ENCODE results near the gene TAOK1. TPM values are rescaled to one million over a fixed set of nuclear protein-coding genes. Genes with fewer than 3 reads are reported as not detected.

TAOK1 gene
- total and polyA plus RNA-seq, 2 of the 13 experiments (the other 11 are each of a cell fraction or from before 2014, with no cell fraction given), result 14.1 to 23.0 TPM

GRCh38 chr17:29510953-29511352 is 120.8 kb downstream of the TAOK1 start:
- H3K36me3 ChIP-seq (replicated peaks in 1 of 2; ENCODE audit: control insufficient read depth in 1 of 2, insufficient read depth in 2 of 2, low read length in 2 of 2), result peaks cover 3 to 61% of the 10 kb centered on the region in 2 experiments; a peak in 4 of 5 replicates

DNA sequence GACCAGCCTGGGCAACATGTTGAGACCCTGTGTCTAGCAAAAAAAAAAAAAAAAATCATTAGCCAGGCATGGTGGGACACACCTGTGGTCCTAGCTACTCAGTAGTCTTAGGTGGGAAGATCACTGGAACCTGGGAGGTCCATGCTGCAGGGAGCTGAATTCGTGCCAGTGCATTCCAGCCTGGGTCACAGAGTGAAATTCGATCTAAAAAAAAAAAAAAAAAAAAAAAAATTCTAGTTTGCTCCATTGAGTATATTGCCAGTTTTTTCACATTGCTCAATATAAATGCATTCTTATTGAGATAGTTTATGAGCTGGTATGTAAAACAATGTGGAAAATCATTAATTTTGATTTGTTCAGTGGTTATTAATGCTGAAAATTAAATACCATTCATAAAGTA is 124.6 kb downstream of the TAOK1 start:
- no peak overlapping the region for H3K9ac ChIP-seq (ENCODE audit: insufficient read depth, low read depth, low read length)
- no peak overlapping the region for H2AFZ ChIP-seq (ENCODE audit: low read length)
- no peaks in the 10 kb centered on the region for H3K4me1 ChIP-seq (ENCODE audit: insufficient read depth, low read length)
- no peaks in the 10 kb centered on the region for H3K27me3 ChIP-seq (ENCODE audit: control insufficient read depth in 1 of 2, insufficient read depth in 2 of 2, low read length in 2 of 2)
- in situ Hi-C loops (cut with HindIII; ENCODE audit: extremely low pct_ligation_motif_present, low pct_unique_long_range_greater_than_20kb), result no loop called here
- no peak for DNase-seq (ENCODE audit: low spot score)
- WGBS (ENCODE audit: low lambda C conversion rate), result 89% methylated on average over 2 of the region's 2 CpGs
- FAIRE-seq, result no peak
- H4K20me1 ChIP-seq (ENCODE audit: insufficient read depth, low read length), result no peaks in the 10 kb centered on the region
- TF ChIP-seq ZNF780A (CRISPR knock-in tag; IDR thresholded peaks at IDR 0.05), result no peak
- TF ChIP-seq FLYWCH1 (CRISPR knock-in tag; IDR thresholded peaks at IDR 0.05), result no peak
- TF ChIP-seq BRCA1 (CRISPR knock-in tag; IDR thresholded peaks at IDR 0.05), result no peak
- no peak for TF ChIP-seq ZNF121 (CRISPR knock-in tag; IDR thresholded peaks at IDR 0.05)
- no peak for TF ChIP-seq ZBTB21 (CRISPR knock-in tag; IDR thresholded peaks at IDR 0.05)
- TF ChIP-seq ZUFSP (CRISPR knock-in tag; IDR thresholded peaks at IDR 0.05; ENCODE audit: borderline replicate concordance), result no peak
- no peak for TF ChIP-seq ZNF883 (CRISPR knock-in tag; IDR thresholded peaks at IDR 0.05; ENCODE audit: not compliant biosample characterization)
- no peak for TF ChIP-seq POLR2A (IDR thresholded peaks at IDR 0.05; ENCODE audit: insufficient read depth in 1 of 2, low read depth in 2 of 2, low read length in 2 of 2)
- TF ChIP-seq, protein P1, sequence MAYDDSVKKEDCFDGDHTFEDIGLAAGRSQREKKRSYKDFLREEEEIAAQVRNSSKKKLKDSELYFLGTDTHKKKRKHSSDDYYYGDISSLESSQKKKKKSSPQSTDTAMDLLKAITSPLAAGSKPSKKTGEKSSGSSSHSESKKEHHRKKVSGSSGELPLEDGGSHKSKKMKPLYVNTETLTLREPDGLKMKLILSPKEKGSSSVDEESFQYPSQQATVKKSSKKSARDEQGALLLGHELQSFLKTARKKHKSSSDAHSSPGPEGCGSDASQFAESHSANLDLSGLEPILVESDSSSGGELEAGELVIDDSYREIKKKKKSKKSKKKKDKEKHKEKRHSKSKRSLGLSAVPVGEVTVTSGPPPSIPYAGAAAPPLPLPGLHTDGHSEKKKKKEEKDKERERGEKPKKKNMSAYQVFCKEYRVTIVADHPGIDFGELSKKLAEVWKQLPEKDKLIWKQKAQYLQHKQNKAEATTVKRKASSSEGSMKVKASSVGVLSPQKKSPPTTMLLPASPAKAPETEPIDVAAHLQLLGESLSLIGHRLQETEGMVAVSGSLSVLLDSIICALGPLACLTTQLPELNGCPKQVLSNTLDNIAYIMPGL (CRISPR knock-in tag; IDR thresholded peaks at IDR 0.05; ENCODE audit: borderline replicate concordance in 1 of 2, low read depth in 1 of 2), result no peak
- intact Hi-C loops (cut with micrococcal nuclease; ENCODE audit: unreplicated experiment), result no loop called here
- ChIA-PET POLR2A (no interaction called here), CTCF (ENCODE audit: low intra/inter-chr PET ratio, low total read pairs) (no interaction called here)
- H3K36me3 ChIP-seq (replicated peaks in 1 of 2; ENCODE audit: control insufficient read depth in 1 of 2, insufficient read depth in 2 of 2, low read length in 2 of 2), result peaks cover 11 to 59% of the 10 kb centered on the region in 2 experiments; a peak in 4 of 5 replicates
- H3K4me2 ChIP-seq (ENCODE audit: low read depth, low read length), result no peak overlapping the region
- BruUV-seq (replicated peaks), result no TSS peak
- ATAC-seq, result no peak
- no peak overlapping the region for H3K4me3 ChIP-seq (replicated peaks in 1 of 3; ENCODE audit: insufficient read depth in 1 of 3, low read depth in 2 of 3, low read length in 3 of 3)
- no peaks in the 10 kb centered on the region for H3K79me2 ChIP-seq (ENCODE audit: insufficient read depth, low read length)
- H3K9me3 ChIP-seq (ENCODE audit: low read length), result no peaks in the 10 kb centered on the region
- H3K27ac ChIP-seq (ENCODE audit: extremely low read length, insufficient read depth, low read length), result no peak overlapping the region

More at GRCh38 chr17:29510953-29511352, 120.8 kb downstream of the TAOK1 start:
- in situ Hi-C loops (cut with HindIII; ENCODE audit: extremely low pct_ligation_motif_present, low pct_unique_long_range_greater_than_20kb) (no loop called here), intact Hi-C loops (cut with micrococcal nuclease; ENCODE audit: unreplicated experiment) (no loop called here)
- POLR2A ChIA-PET, result no interaction called here
- Histone ChIP-seq H3K27ac (ENCODE audit: extremely low read length, insufficient read depth, low read length) (no peak overlapping the region), H4K20me1 (ENCODE audit: insufficient read depth, low read length) (no peaks in the 10 kb centered on the region), H3K9ac (ENCODE audit: insufficient read depth, low read depth, low read length) (no peak overlapping the region), H3K27me3 (ENCODE audit: control insufficient read depth in 1 of 2, insufficient read depth in 2 of 2, low read length in 2 of 2) (no peaks in the 10 kb centered on the region), H3K4me2 (ENCODE audit: low read depth, low read length) (no peak overlapping the region), H3K9me3 (ENCODE audit: low read length) (no peaks in the 10 kb centered on the region), H2AFZ (ENCODE audit: low read length) (no peak overlapping the region), H3K4me1 (ENCODE audit: insufficient read depth, low read length) (no peaks in the 10 kb centered on the region), H3K4me3 (replicated peaks in 1 of 3; ENCODE audit: insufficient read depth in 1 of 3, low read depth in 2 of 3, low read length in 3 of 3) (no peak overlapping the region), H3K79me2 (ENCODE audit: insufficient read depth, low read length) (no peaks in the 10 kb centered on the region)
- no TSS peak for BruUV-seq (replicated peaks)
- ATAC-seq (no peak), FAIRE-seq (no peak), DNase-seq (ENCODE audit: low spot score) (no peak)
- 98% methylated on average over 6 of the region's 6 CpGs for WGBS (ENCODE audit: low lambda C conversion rate)
- TF ChIP-seq ZNF713 (CRISPR knock-in tag; IDR thresholded peaks at IDR 0.05), result no peak
- CTCF ChIA-PET (ENCODE audit: low intra/inter-chr PET ratio, low total read pairs), result no interaction called here

Measured in HepG2 (cell line).